K562 (cell line): ENCODE measurements around the gene ELOVL1. TPM values are rescaled to one million over a fixed set of nuclear protein-coding genes. Genes with fewer than 3 reads are reported as not detected.
A peak's percentile ranks its signal among the peaks of the same experiment; 100 is the strongest.

ENCODE experiments used
- ATAC-seq: fragments of 200-7000 bp; cut with Tn5 transposase; 3 replicates; pipeline ENCODE4 v1.9.1; 2020; ENCODE audit warnings: moderate library complexity
- BruUV-seq: library from RNA; stranded (reverse); fragments of 400-500 nt; replicated peaks from 2 replicates; lab custom pipeline; 2021; lab: Mats Ljungman, UMichigan
- CTCF ChIA-PET: fragments of 300-600 bp; formaldehyde crosslinking; extraction: SDS; loops from one replicate; lab custom pipeline; 2021; ENCODE audit warnings: low intra/inter-chr PET ratio; lab: Yijun Ruan, JAX
- POLR2A ChIA-PET: fragments of 300-600, 350-650 bp; sonication (Branson Sonifier 250); formaldehyde crosslinking; extraction: SDS; loops from one replicate; lab custom pipeline; 2021; ENCODE audit warnings: antibody characterized with exemption, inconsistent platforms; lab: Yijun Ruan, JAX
- DNase-seq, 4 experiments: peaks; one replicate each; pipeline versions ENCODE4 v3.0.0 to v3.0.0-alpha.2; 2011 to 2018; ENCODE audit warnings: low spot score in 3 of 4, mixed read lengths in 3 of 4; ENCODE audit errors: extremely low read depth in 1 of 4
- FAIRE-seq: peaks from 2 replicates; lab custom pipeline; 2011; peaks lifted over from hg19 to GRCh38; lab: Jason Lieb, UNC
- H2AFZ ChIP-seq: 2 replicates; pipeline ENCODE4 v1.6.0; 2011; ENCODE audit warnings: low read depth, low read length, control low read depth, inconsistent platforms
- H3K27ac ChIP-seq: fragments of 200-600 bp; 3 replicates; pipeline ENCODE4 v1.8.0; 2011; ENCODE audit warnings: low read depth, mild to moderate bottlenecking, control low read depth, inconsistent platforms, low read length, moderate library complexity, mixed read lengths; ENCODE audit errors: extremely low read depth
- H3K27me3 ChIP-seq, 2 experiments: fragments of 300-600 bp in 1 of 2; 2 replicates in 1 of 2; 3 replicates in 1 of 2; pipeline versions ENCODE4 v1.6.0 to v1.8.0; 2011; ENCODE audit warnings: inconsistent platforms in 2 of 2, low read length in 2 of 2, mild to moderate bottlenecking in 1 of 2, mixed read lengths in 1 of 2, moderate library complexity in 1 of 2; ENCODE audit not compliant: control insufficient read depth in 2 of 2, insufficient read depth in 2 of 2
- H3K36me3 ChIP-seq: fragments of 300-600 bp; 3 replicates; pipeline ENCODE4 v1.8.0; 2011; ENCODE audit warnings: mild to moderate bottlenecking, low read length, inconsistent platforms; ENCODE audit not compliant: control insufficient read depth, insufficient read depth
- H3K4me1 ChIP-seq, 2 experiments: fragments of 200-600 bp in 1 of 2; replicated peaks in 1 of 2; 2 replicates in 1 of 2; 3 replicates in 1 of 2; pipeline versions ENCODE4 v1.5.1 to v1.8.0; 2011; ENCODE audit warnings: inconsistent platforms in 2 of 2, low read length in 2 of 2, mild to moderate bottlenecking in 1 of 2, mixed read lengths in 1 of 2, moderate library complexity in 1 of 2; ENCODE audit not compliant: control insufficient read depth in 2 of 2, insufficient read depth in 2 of 2
- H3K4me2 ChIP-seq: 2 replicates; pipeline ENCODE4 v1.6.1; 2011; ENCODE audit warnings: low read length, control low read depth, inconsistent platforms, mixed read lengths; ENCODE audit not compliant: insufficient read depth
- H3K4me3 ChIP-seq: fragments of 200-600 bp; sonication (generic), shearing (Covaris generic); 2 replicates; pipeline ENCODE4 v1.5.1; 2016; ENCODE audit warnings: control low read depth, inconsistent platforms
- H3K79me2 ChIP-seq: fragments of 200-600 bp; 3 replicates; pipeline ENCODE4 v1.8.0; 2011; ENCODE audit warnings: low read length, inconsistent platforms; ENCODE audit not compliant: control insufficient read depth, insufficient read depth
- H3K9ac ChIP-seq, 2 experiments: 2 replicates each; pipeline versions ENCODE4 v1.6.0 to v1.6.1; 2011; ENCODE audit warnings: low read depth in 2 of 2, low read length in 2 of 2, control low read depth in 1 of 2, inconsistent platforms in 1 of 2, mild to moderate bottlenecking in 1 of 2, mixed read lengths in 1 of 2; ENCODE audit not compliant: insufficient read depth in 1 of 2
- H3K9me1 ChIP-seq: one replicate; pipeline ENCODE4 v1.6.0; 2011; ENCODE audit warnings: inconsistent platforms, mild to moderate bottlenecking, low read length, moderate library complexity; ENCODE audit not compliant: control insufficient read depth, insufficient read depth
- H3K9me3 ChIP-seq: replicated peaks from 2 replicates; pipeline ENCODE4 v1.5.1; 2011; ENCODE audit warnings: low read depth, low read length, inconsistent platforms; ENCODE audit not compliant: control insufficient read depth, insufficient read depth
- H4K20me1 ChIP-seq: replicated peaks from 2 replicates; pipeline ENCODE4 v1.6.1; 2011; ENCODE audit warnings: low read length, inconsistent platforms, mixed read lengths; ENCODE audit not compliant: control insufficient read depth, insufficient read depth
- ARID2 ChIP-seq: fragments of 450-650 bp; IDR thresholded peaks from 2 replicates; pipeline ENCODE4 v1.6.1; 2017; ENCODE audit warnings: antibody characterized with exemption, mild to moderate bottlenecking
- CAMTA2 ChIP-seq: fragments of 250-450 bp; sonication (Bioruptor Pico); conservative IDR thresholded peaks from 2 replicates; pipeline ENCODE4 v1.5.1; 2022
- CCNT2 ChIP-seq: IDR thresholded peaks from 2 replicates; pipeline ENCODE4 v1.6.1; 2011; ENCODE audit warnings: borderline replicate concordance, low read depth, mild to moderate bottlenecking, moderate library complexity, mixed read lengths, low read length; ENCODE audit not compliant: insufficient read length; ENCODE audit errors: extremely low read depth
- CTBP1 ChIP-seq: fragments of 450-650 bp; IDR thresholded peaks from 2 replicates; pipeline ENCODE4 v1.6.1; 2016; ENCODE audit warnings: borderline replicate concordance
- FOXJ3 ChIP-seq: sonication (generic); formaldehyde crosslinking; IDR thresholded peaks from 2 replicates; pipeline ENCODE4 v1.4.0; 2020; ENCODE audit warnings: mild to moderate bottlenecking, missing genetic modification reagents
- GABPA ChIP-seq: fragments of 200-800 bp; sonication (Bioruptor generic); conservative IDR thresholded peaks from 2 replicates; pipeline ENCODE4 v1.6.1; 2016; ENCODE audit warnings: low read depth, missing genetic modification characterization, missing compliant biosample characterization
- HDAC2 ChIP-seq: fragments of 450-650 bp; IDR thresholded peaks from 2 replicates; pipeline ENCODE4 v1.6.1; 2016; ENCODE audit warnings: mild to moderate bottlenecking
- HMG20B ChIP-seq: fragments of 250-450 bp; sonication (Bioruptor Pico); IDR thresholded peaks from 2 replicates; pipeline ENCODE4 v1.5.0; 2021; ENCODE audit warnings: mild to moderate bottlenecking
- IFI16 ChIP-seq: fragments of 250-450 bp; sonication (Bioruptor Pico); IDR thresholded peaks from 2 replicates; pipeline ENCODE4 v2.1.2; 2022; ENCODE audit warnings: mild to moderate bottlenecking, inconsistent platforms
- JUN ChIP-seq, 2 experiments: sonication (generic) in 1 of 2; formaldehyde crosslinking in 1 of 2; IDR thresholded peaks; 2 replicates each; pipeline versions ENCODE4 v1.6.1 to v1.8.0; 2012 to 2022; ENCODE audit warnings: borderline replicate concordance in 2 of 2, mild to moderate bottlenecking in 2 of 2, improper control_type of control experiment in 1 of 2, low read depth in 1 of 2, low read length in 1 of 2, missing genetic modification reagents in 1 of 2
- MBD1 ChIP-seq: fragments of 250-450 bp; sonication (Bioruptor Pico); IDR thresholded peaks from 2 replicates; pipeline ENCODE4 v1.8.0; 2022; ENCODE audit warnings: inconsistent platforms
- POU5F1 ChIP-seq: fragments of 150-350 bp; IDR thresholded peaks from 2 replicates; pipeline ENCODE4 v1.6.1; 2014; ENCODE audit warnings: borderline replicate concordance, low read length, low read depth, mild to moderate bottlenecking; ENCODE audit not compliant: partially characterized antibody
- RBM14 ChIP-seq: fragments of 200-400 bp; formaldehyde crosslinking; IDR thresholded peaks from 2 replicates; pipeline ENCODE4 v1.6.1; 2018; ENCODE audit warnings: low read depth, mild to moderate bottlenecking, low read length, moderate library complexity, borderline replicate concordance; ENCODE audit not compliant: insufficient read depth
- RHOXF2B ChIP-seq: fragments of 250-450 bp; sonication (Bioruptor Pico); conservative IDR thresholded peaks from 2 replicates; pipeline ENCODE4 v1.5.1; 2021
- SMC3 ChIP-seq: conservative IDR thresholded peaks from 2 replicates; pipeline ENCODE4 v1.6.1; 2011; ENCODE audit warnings: low read depth, low read length, improper control_type of control experiment; ENCODE audit not compliant: insufficient read depth
- SRSF9 ChIP-seq: fragments of 200-400 bp; formaldehyde crosslinking; IDR thresholded peaks from 2 replicates; pipeline ENCODE4 v1.6.1; 2017; ENCODE audit warnings: low read depth, low read length, borderline replicate concordance
- TAF9B ChIP-seq: fragments of 450-650 bp; IDR thresholded peaks from 2 replicates; pipeline ENCODE4 v1.6.1; 2018; ENCODE audit warnings: mild to moderate bottlenecking; ENCODE audit not compliant: partially characterized antibody
- TRIM24 ChIP-seq, 2 experiments: fragments of 450-650 bp; IDR thresholded peaks; 2 replicates each; pipeline ENCODE4 v1.6.1; 2016
- ZNF282 ChIP-seq: sonication (generic); formaldehyde crosslinking; IDR thresholded peaks from 2 replicates; pipeline ENCODE4 v1.8.1; 2023; ENCODE audit warnings: missing genetic modification reagents
- WGBS: fragments of 100-300 bp; shearing (Covaris generic); methylation state at CpG from one replicate; pipeline ENCODE4 v1.1.6; 2016; ENCODE audit warnings: low coverage, mixed read lengths; ENCODE audit not compliant: insufficient coverage; ENCODE audit errors: missing lambda C conversion rate; 5-methylcytosine and 5-hydroxymethylcytosine counted together
- in situ Hi-C: fragments of 300-500 bp; cut with MboI; formaldehyde crosslinking; loops from 4 replicates; pipeline ENCODE4 v1.15.0; 2018; ENCODE audit warnings: inconsistent platforms, mixed read lengths
- intact Hi-C: fragments of 100-400 bp; cut with micrococcal nuclease; formaldehyde crosslinking; loops from 2 replicates; pipeline ENCODE4 v1.14.2; 2022
- polyA plus RNA-seq, 8 experiments: library from polyadenylated mRNA; depleted of rRNA in 4 of 8; stranded (reverse) in 5 of 8; unstranded in 3 of 8; fragments of >200 nt; fragmentation: Nextera tagmentation in 2 of 8; fragmentation: Illumina TruSeq in 1 of 8; extraction: Ambion mirVana in 2 of 8; extraction: Trizol in 1 of 8; gene quantifications; 2 replicates each; pipeline versions ENCODE4 v1.2.1 to v1.2.3, GENCODE V29; 2011 to 2014; ENCODE audit warnings: inconsistent platforms in 1 of 8, missing spikeins in 1 of 8
- total RNA-seq, 7 experiments: library from RNA; depleted of rRNA in 6 of 7; stranded (reverse); fragments of >200 nt in 6 of 7; fragmentation: Illumina TruSeq in 2 of 7; extraction: Trizol in 2 of 7; gene quantifications; 2 replicates each; pipeline versions ENCODE4 v1.2.1 to v1.2.3, GENCODE V29; 2011 to 2021; ENCODE audit warnings: low replicate concordance in 1 of 7
- TF ChIP-seq, protein P1 (sequence below): fragments of 450-650 bp; formaldehyde crosslinking; IDR thresholded peaks from 2 replicates; pipeline ENCODE4 v1.4.0; 2020; ENCODE audit warnings: mild to moderate bottlenecking, moderate library complexity

ELOVL1 gene
- total and polyA plus RNA-seq, 9 of the 15 experiments (the other 6 are each of a cell fraction or from before 2014, with no cell fraction given) = 51.0 to 157 (median 70.3) TPM

DNA sequence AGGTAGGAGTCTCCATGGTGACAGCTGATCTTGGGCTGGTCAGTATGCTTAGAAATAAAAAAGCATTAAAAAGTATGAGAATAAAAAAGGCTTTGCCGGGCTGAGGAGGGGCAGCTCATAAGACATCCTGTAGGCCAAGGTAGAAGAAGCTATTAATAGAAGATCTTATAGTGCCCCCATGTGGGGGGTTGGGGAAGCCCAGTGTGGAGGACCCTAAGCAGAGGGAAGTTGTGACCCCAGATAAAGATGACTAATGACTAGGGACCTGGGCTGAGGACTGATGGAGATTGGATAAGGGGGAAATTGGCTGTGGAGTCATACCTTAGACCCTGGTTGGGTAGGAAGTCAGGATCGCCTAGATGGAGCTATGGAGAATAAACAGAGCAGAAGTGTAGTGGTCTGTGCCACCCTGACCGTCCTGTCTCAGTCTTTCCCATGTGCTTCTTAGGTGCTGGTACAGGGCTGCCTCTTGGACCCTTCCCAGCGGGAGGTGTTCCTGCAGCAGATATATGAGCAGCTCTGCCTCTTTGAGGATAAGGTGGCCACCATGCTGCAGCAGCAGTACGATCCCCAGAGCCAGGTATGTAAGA, 46.9 kb upstream of the ELOVL1 start:
- H3K36me3 ChIP-seq = peaks cover 22% of the 10 kb centered on the region; the same call in 2 of the 3 replicates
- peak; percentile 99 for ATAC-seq
- no peaks in the 10 kb centered on the region; a peak in 1 of 5 replicates for H3K4me1 ChIP-seq
- no peak overlapping the region for H3K4me2 ChIP-seq
- H4K20me1 ChIP-seq = no peaks in the 10 kb centered on the region; the same call in 1 of the 2 replicates
- CTCF ChIA-PET = interaction anchor here (0.6 to 4.4 kb wide), 5 partner anchors 46 to 636 kb away, joined by 3 to 63 read pairs (median 5); partner anchors contain the start of gene ELOVL1
- H3K27ac ChIP-seq = no peak overlapping the region
- DNase-seq = peak; percentile 82 to 92 (median 90)
- H2AFZ ChIP-seq = no peak overlapping the region
- POLR2A ChIA-PET = interaction anchor here (0.6 to 1.7 kb wide), 13 partner anchors 11 to 191 kb away, joined by 3 to 5 read pairs (median 4); no protein-coding TSS in a partner anchor
- H3K4me3 ChIP-seq = no peak overlapping the region
- H3K79me2 ChIP-seq = no peaks in the 10 kb centered on the region
- in situ Hi-C loops = loop anchor here (5.0 to 10.0 kb wide), 2 partner anchors 187 to 510 kb away; no protein-coding TSS in a partner anchor
- no peaks in the 10 kb centered on the region for H3K27me3 ChIP-seq
- peak; percentile 88 for FAIRE-seq
- no peaks in the 10 kb centered on the region for H3K9me1 ChIP-seq
- WGBS = 51% methylated on average over 5 of the region's 5 CpGs
- no peak overlapping the region for H3K9ac ChIP-seq
- no peaks in the 10 kb centered on the region for H3K9me3 ChIP-seq
- BruUV-seq = no TSS peak
- intact Hi-C loops = loop anchor here (1.0 kb wide), 3 partner anchors 56 to 187 kb away; partner anchors contain the start of gene CDC20
- no peak for TF ChIP-seq TRIM24 (IDR thresholded peaks at IDR 0.05)
- TF ChIP-seq ZNF282 (CRISPR knock-in tag) = no peak
- TF ChIP-seq RBM14 = no peak
- no peak for TF ChIP-seq HMG20B
- TF ChIP-seq CAMTA2 (CRISPR knock-in tag) = no peak
- no peak for TF ChIP-seq GABPA
- TF ChIP-seq ARID2 = peak; percentile 94
- peak; percentile 39; the same call in 1 of the 2 replicates for TF ChIP-seq JUN (IDR thresholded peaks at IDR 0.05; ENCODE audit: borderline replicate concordance, low read depth, low read length)
- no peak for TF ChIP-seq JUN (CRISPR knock-in tag; IDR thresholded peaks at IDR 0.05; ENCODE audit: borderline replicate concordance)
- TF ChIP-seq IFI16 (CRISPR knock-in tag) = no peak
- TF ChIP-seq TAF9B = no peak
- TF ChIP-seq CCNT2 = no peak
- peak; percentile 97 for TF ChIP-seq CTBP1
- peak; percentile 56; the same call in 1 of the 2 replicates for TF ChIP-seq HDAC2
- no peak for TF ChIP-seq MBD1
- TF ChIP-seq RHOXF2B (CRISPR knock-in tag) = no peak
- TF ChIP-seq SMC3 = peak; percentile 93
- no peak for TF ChIP-seq SRSF9
- TF ChIP-seq FOXJ3 (CRISPR knock-in tag) = no peak
- no peak for TF ChIP-seq POU5F1
- TF ChIP-seq, protein P1, sequence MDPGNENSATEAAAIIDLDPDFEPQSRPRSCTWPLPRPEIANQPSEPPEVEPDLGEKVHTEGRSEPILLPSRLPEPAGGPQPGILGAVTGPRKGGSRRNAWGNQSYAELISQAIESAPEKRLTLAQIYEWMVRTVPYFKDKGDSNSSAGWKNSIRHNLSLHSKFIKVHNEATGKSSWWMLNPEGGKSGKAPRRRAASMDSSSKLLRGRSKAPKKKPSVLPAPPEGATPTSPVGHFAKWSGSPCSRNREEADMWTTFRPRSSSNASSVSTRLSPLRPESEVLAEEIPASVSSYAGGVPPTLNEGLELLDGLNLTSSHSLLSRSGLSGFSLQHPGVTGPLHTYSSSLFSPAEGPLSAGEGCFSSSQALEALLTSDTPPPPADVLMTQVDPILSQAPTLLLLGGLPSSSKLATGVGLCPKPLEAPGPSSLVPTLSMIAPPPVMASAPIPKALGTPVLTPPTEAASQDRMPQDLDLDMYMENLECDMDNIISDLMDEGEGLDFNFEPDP (CRISPR knock-in tag) = no peak
